Ectodermal cell (in vitro differentiated cells): ENCODE data around the gene GCNT4. TPM values are rescaled to one million over a fixed set of nuclear protein-coding genes. Genes with fewer than 3 reads are reported as not detected.
"Not testable (repeated sequence)": the region's sequence is repeated elsewhere in the genome, so short reads cannot be mapped to it uniquely, and the experiment has no call there.

ENCODE experiments used
- H3K27ac ChIP-seq: 2 replicates; pipeline ENCODE4 v1.7.0; 2013; ENCODE audit warnings: mild to moderate bottlenecking, low read depth, low read length; ENCODE audit not compliant: insufficient read depth, poor library complexity, severe bottlenecking
- H3K27me3 ChIP-seq: 2 replicates; pipeline ENCODE4 v1.7.0; 2013; ENCODE audit warnings: mild to moderate bottlenecking, low read length; ENCODE audit not compliant: insufficient read depth, control insufficient read depth, poor library complexity, severe bottlenecking
- H3K36me3 ChIP-seq: one replicate; pipeline ENCODE4 v1.7.0; 2013; ENCODE audit warnings: low read length; ENCODE audit not compliant: control insufficient read depth, insufficient read depth
- H3K4me1 ChIP-seq: one replicate; pipeline ENCODE4 v1.7.0; 2013; ENCODE audit warnings: low read length; ENCODE audit not compliant: control insufficient read depth, insufficient read depth
- H3K4me3 ChIP-seq: 2 replicates; pipeline ENCODE4 v1.7.0; 2013; ENCODE audit warnings: low read depth, low read length, control low read depth; ENCODE audit not compliant: insufficient read depth
- H3K9me3 ChIP-seq: 2 replicates; pipeline ENCODE4 v1.7.0; 2013; ENCODE audit warnings: mild to moderate bottlenecking, low read length, moderate library complexity; ENCODE audit not compliant: control insufficient read depth
- WGBS, 2 experiments: methylation state at CpG; one replicate each; pipeline ENCODE4 v1.1.7; 2013; ENCODE audit warnings: missing lambda C conversion rate in 2 of 2; 5-methylcytosine and 5-hydroxymethylcytosine counted together
- polyA plus RNA-seq, 4 experiments: library from polyadenylated mRNA; stranded (reverse); fragments of 50-300 nt; gene quantifications; one replicate each; pipeline ENCODE4 v1.2.3, GENCODE V29; 2013

GCNT4 gene
- 3.0 TPM for polyA plus RNA-seq (2013, experiment 1 of 4)
- polyA plus RNA-seq (2013, experiment 2 of 4): 2.1 TPM
- polyA plus RNA-seq (2013, experiment 3 of 4): 1.7 TPM
- polyA plus RNA-seq (2013, experiment 4 of 4): 1.5 TPM

GRCh38 chr5:75052192-75053053 is at the start of gene GCNT4:
TSS of gene GCNT4 (minus strand) at chr5:75052558. CDS start at chr5:75030037, 22,521 bp downstream.
- H3K36me3 ChIP-seq: no peaks in the 10 kb centered on the region
- peaks cover 46% of the 10 kb centered on the region for H3K27me3 ChIP-seq
- peaks cover 15% of the 10 kb centered on the region for H3K4me1 ChIP-seq
- no peaks in the 10 kb centered on the region for H3K9me3 ChIP-seq
- peak within 1 kb of the TSS; percentile 59 for H3K4me3 ChIP-seq
- WGBS, 2 experiments: 1% methylated on average over 74 of the region's 74 CpGs
- H3K27ac ChIP-seq: no peak within 1 kb of the TSS

GRCh38 chr5:75095956-75096355 is 43.6 kb upstream of the GCNT4 start:
- WGBS, 2 experiments: 93 to 99% methylated on average over 3 of the region's 3 CpGs
- H3K4me3 ChIP-seq, H3K27ac ChIP-seq, H3K9me3 ChIP-seq, H3K36me3 ChIP-seq, H3K4me1 ChIP-seq, H3K27me3 ChIP-seq: not testable (repeated sequence)

GRCh38 chr5:75091597-75091996 is 39.2 kb upstream of the GCNT4 start:
- Histone ChIP-seq H3K4me1 (no peaks in the 10 kb centered on the region), H3K9me3 (no peaks in the 10 kb centered on the region), H3K27ac (no peak overlapping the region), H3K27me3 (no peaks in the 10 kb centered on the region), H3K36me3 (no peaks in the 10 kb centered on the region), H3K4me3 (no peak overlapping the region)
- 79 to 93% methylated on average over 3 of the region's 3 CpGs for WGBS, 2 experiments

- H3K36me3 ChIP-seq: no peaks in the 10 kb centered on the region
- no peaks in the 10 kb centered on the region for H3K4me1 ChIP-seq
- no CpG with 5 or more reads among the region's 1 CpG for WGBS, 2 experiments
- H3K27me3 ChIP-seq: no peaks in the 10 kb centered on the region
- no peak overlapping the region for H3K4me3 ChIP-seq
- no peaks in the 10 kb centered on the region for H3K9me3 ChIP-seq
- H3K27ac ChIP-seq: no peak overlapping the region
Measured at GRCh38 chr5:75089662-75090061, 37.3 kb upstream of the GCNT4 start.

- Histone ChIP-seq H3K4me1 (no peaks in the 10 kb centered on the region), H3K27ac (no peak overlapping the region), H3K27me3 (no peaks in the 10 kb centered on the region), H3K4me3 (no peak overlapping the region), H3K36me3 (no peaks in the 10 kb centered on the region), H3K9me3 (no peaks in the 10 kb centered on the region)
- 91% methylated on average over 1 of the region's 1 CpG for WGBS, 2 experiments
Measured at GRCh38 chr5:75089137-75089536, 36.8 kb upstream of the GCNT4 start.

- WGBS, 2 experiments: 94% methylated on average over 3 of the region's 3 CpGs
- Histone ChIP-seq H3K9me3 (no peaks in the 10 kb centered on the region), H3K27me3 (no peaks in the 10 kb centered on the region), H3K27ac (no peak overlapping the region), H3K36me3 (no peaks in the 10 kb centered on the region), H3K4me3 (no peak overlapping the region), H3K4me1 (no peaks in the 10 kb centered on the region)
Measured at GRCh38 chr5:75088648-75089047, 36.3 kb upstream of the GCNT4 start.

GRCh38 chr5:75081510-75081909 is 29.2 kb upstream of the GCNT4 start:
- Histone ChIP-seq H3K9me3 (no peaks in the 10 kb centered on the region), H3K4me1 (no peaks in the 10 kb centered on the region), H3K36me3 (no peaks in the 10 kb centered on the region), H3K27ac (no peak overlapping the region), H3K4me3 (no peak overlapping the region), H3K27me3 (no peaks in the 10 kb centered on the region)
- WGBS, 2 experiments: 90% methylated on average over 2 of the region's 2 CpGs; no CpG with 5 or more reads in 1 of the 2 experiments

- not testable (repeated sequence) for H3K36me3 ChIP-seq, H3K4me3 ChIP-seq, H3K27ac ChIP-seq, H3K27me3 ChIP-seq, H3K9me3 ChIP-seq, H3K4me1 ChIP-seq
- 82 to 93% methylated on average over 3 of the region's 3 CpGs for WGBS, 2 experiments
Measured at GRCh38 chr5:75079346-75079745, 27.0 kb upstream of the GCNT4 start.

GRCh38 chr5:75078027-75078426 is 25.7 kb upstream of the GCNT4 start:
- Histone ChIP-seq H3K4me3 (no peak overlapping the region), H3K27me3 (no peaks in the 10 kb centered on the region), H3K9me3 (no peaks in the 10 kb centered on the region), H3K36me3 (no peaks in the 10 kb centered on the region), H3K4me1 (no peaks in the 10 kb centered on the region), H3K27ac (no peak overlapping the region)
- WGBS, 2 experiments: 93 to 100% methylated on average over 1 to 4 of the region's 5 CpGs

GRCh38 chr5:75072061-75072460 is 19.7 kb upstream of the GCNT4 start:
- Histone ChIP-seq H3K27me3 (no peaks in the 10 kb centered on the region), H3K4me3 (no peak overlapping the region), H3K36me3 (no peaks in the 10 kb centered on the region), H3K9me3 (no peaks in the 10 kb centered on the region), H3K4me1 (no peaks in the 10 kb centered on the region), H3K27ac (no peak overlapping the region)
